ENCODE data around the gene AGRP.
A peak's percentile ranks its signal among the peaks of the same experiment; 100 is the strongest.

AGRP gene

DNA sequence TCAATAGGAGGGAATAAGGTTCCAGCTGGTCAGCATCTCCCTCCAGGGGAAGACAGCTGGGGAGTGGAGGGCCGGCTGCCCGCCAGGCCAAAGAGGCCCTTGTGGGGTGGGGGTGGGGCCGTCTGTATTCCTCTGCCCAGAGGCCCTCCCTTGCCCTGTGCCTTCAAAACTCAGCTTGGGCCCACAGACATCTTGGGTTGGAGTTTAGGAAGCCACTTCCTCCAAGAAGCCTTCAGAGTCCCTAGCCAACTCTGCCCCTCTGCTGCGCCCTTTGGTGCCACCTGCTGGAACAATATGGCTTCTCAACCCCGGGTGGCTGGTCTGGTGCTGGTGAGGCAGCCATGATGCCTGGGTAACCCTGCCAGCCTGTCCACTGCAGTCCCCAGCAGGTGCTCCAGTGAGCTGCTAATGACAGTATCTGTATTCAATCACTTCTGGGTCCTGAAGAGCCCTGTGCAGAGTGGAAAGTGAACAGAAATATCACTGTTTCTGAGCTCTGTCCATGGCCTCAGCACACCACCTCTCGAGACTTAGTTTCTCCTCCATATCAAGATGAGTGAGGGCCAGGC lies 35.8 kb downstream of the AGRP start:
- H3K4me3 ChIP-seq: no peak overlapping the region
- H3K36me3 ChIP-seq: peaks cover 62 to 100% (median 100%) of the 10 kb centered on the region in 11 experiments
- no peak overlapping the region for H3K4me2 ChIP-seq
- no peaks in the 10 kb centered on the region for H3K9me3 ChIP-seq (replicated peaks in 1 of 11)
- peak overlapping the region in 1 of 11 experiments; percentile 34; a peak in 2 of 22 replicates for H3K9ac ChIP-seq
- no peaks in the 10 kb centered on the region for H3K27me3 ChIP-seq
- peaks cover 0 to 41% (median 3%) of the 10 kb centered on the region in 10 experiments; a peak in 6 of 20 replicates for H3K4me1 ChIP-seq
- no peak overlapping the region for H3K27ac ChIP-seq
- H4K20me1 ChIP-seq: peaks cover 87 to 100% (median 100%) of the 10 kb centered on the region in 11 experiments
- no peak for TF ChIP-seq Cebpa-rat (IDR thresholded peaks at IDR 0.05)

DNA sequence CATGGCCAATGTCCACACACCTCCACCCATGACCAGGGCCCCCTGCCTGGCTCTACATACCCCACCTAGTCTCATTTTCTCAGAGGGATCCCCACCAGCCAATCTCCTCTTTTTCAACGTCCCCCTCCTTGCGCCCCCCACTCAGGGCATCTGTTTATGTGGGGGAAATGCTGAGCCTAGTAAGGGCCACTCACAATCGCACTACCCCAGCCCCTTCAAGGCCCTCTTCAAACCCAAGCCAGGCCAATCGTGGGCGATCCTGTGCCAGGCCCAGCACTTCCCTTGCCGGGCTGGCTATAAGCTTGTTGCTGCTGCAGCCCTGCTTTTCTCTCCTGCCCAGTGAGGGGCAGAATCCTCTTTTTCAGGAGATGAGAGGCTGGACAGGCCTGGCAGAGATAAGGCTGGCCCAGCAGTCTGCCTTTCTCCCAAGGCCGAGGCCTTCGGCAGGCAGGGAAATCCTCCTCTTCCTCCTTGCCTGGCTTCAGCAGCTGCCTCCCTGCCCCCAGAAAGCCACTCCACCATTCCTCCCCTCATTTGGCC lies 36.3 kb downstream of the AGRP start:
- Histone ChIP-seq H3K27ac (no peak overlapping the region), H3K4me3 (no peak overlapping the region), H3K4me2 (no peak overlapping the region), H3K9ac (peak overlapping the region in 2 of 11 experiments; percentile 34 to 38; a peak in 3 of 22 replicates), H3K4me1 (peaks cover 0 to 45% (median 6%) of the 10 kb centered on the region in 10 experiments; a peak in 9 of 20 replicates), H3K36me3 (peaks cover 62 to 100% (median 100%) of the 10 kb centered on the region in 11 experiments), H3K27me3 (no peaks in the 10 kb centered on the region), H3K9me3 (replicated peaks in 1 of 11) (no peaks in the 10 kb centered on the region), H4K20me1 (peaks cover 87 to 100% (median 100%) of the 10 kb centered on the region in 11 experiments)
- no peak for TF ChIP-seq Cebpa-rat (IDR thresholded peaks at IDR 0.05)

DNA sequence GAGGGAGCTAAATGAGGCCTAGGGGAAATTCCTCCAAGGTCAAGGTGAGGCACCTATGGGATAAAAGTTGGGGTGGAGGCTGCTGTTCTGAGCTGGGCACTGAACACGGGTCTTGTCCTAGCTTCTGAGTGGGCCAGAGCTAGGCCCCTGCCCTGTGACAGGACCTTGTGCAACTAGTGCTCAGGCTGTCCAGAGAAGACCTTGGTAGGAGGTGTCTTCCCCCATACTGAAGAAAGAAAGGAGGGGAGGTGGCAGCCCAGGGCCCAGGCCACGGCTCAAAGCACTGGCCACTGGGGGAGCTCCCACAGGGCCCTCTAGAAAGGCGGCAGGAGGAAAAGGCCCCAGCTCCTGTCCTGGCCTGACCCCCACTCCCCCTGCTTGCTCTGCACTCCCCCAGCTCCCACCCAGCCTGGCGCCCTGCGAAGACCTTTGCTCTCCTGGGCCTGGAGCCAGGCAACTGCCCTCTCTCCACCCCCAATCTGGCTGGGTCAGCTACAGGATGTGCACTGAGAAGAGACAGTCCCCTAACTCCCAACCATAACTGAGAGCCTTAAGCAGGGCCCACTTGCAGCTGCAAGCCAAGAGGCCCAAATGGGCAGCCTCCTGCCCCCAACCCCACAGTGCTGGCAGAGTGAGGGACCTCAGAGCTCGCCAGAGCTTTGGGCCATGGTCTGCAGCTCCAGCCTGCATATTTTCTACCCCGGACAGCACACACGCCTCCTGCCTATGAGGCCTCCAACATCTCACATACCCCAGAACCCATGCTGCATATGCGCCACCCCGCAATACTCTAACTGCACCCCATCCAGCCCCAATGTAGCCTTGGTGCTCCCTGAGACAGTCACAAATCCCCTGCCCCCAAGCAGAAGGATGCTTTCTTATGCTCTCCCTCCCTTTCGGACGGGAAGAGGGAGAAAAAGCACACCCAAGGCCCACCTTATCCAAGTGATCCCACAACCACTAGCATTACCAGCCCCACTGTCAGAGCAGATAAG lies 37.1 kb downstream of the AGRP start:
- no peak for TF ChIP-seq Cebpa-rat (IDR thresholded peaks at IDR 0.05)
- H3K4me1 ChIP-seq: peaks cover 1 to 46% (median 12%) of the 10 kb centered on the region in 10 experiments; a peak in 15 of 20 replicates
- no peak overlapping the region for H3K4me3 ChIP-seq
- H3K9ac ChIP-seq: peak overlapping the region in 2 of 11 experiments; percentile 34 to 38; a peak in 2 of 22 replicates
- H3K27ac ChIP-seq: no peak overlapping the region
- no peak overlapping the region for H3K4me2 ChIP-seq
- no peaks in the 10 kb centered on the region for H3K27me3 ChIP-seq
- H3K36me3 ChIP-seq: peaks cover 62 to 100% (median 100%) of the 10 kb centered on the region in 11 experiments
- peaks cover 87 to 100% (median 100%) of the 10 kb centered on the region in 11 experiments for H4K20me1 ChIP-seq
- H3K9me3 ChIP-seq (replicated peaks in 1 of 11): no peaks in the 10 kb centered on the region

DNA sequence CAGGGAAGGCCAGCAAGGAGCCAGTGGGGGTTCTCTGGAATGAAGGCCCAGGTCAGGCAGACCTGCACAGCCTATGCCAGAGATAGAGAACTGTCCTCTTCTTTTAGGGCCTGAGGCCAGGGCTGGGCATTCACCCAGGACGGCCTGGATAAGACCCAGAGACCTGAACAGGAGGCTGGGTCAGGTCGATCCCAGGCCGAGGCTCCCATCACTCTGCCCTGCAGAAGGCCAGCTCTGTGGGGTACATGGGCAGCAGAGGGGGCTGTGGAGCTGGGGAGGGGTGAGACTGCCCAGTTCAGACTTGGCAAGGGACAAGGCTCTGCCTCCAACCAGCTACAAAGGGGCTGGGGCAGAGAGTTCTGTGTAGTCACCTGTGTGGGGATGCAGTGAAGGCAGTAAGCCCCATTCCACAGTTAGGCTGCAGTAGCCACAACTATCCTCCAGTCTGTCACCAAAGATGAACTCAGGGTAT lies 37.9 kb downstream of the AGRP start:
- Histone ChIP-seq H3K9ac (peak overlapping the region in 2 of 11 experiments; percentile 0 to 8; a peak in 2 of 22 replicates), H3K27ac (no peak overlapping the region), H3K4me1 (peaks cover 6 to 51% (median 15%) of the 10 kb centered on the region in 10 experiments; a peak in 15 of 20 replicates), H4K20me1 (peaks cover 89 to 100% (median 100%) of the 10 kb centered on the region in 11 experiments), H3K4me2 (no peak overlapping the region), H3K36me3 (peaks cover 55 to 100% (median 100%) of the 10 kb centered on the region in 11 experiments), H3K4me3 (no peak overlapping the region), H3K27me3 (no peaks in the 10 kb centered on the region), H3K9me3 (replicated peaks in 1 of 11) (no peaks in the 10 kb centered on the region)
- TF ChIP-seq Cebpa-rat (IDR thresholded peaks at IDR 0.05): no peak

DNA sequence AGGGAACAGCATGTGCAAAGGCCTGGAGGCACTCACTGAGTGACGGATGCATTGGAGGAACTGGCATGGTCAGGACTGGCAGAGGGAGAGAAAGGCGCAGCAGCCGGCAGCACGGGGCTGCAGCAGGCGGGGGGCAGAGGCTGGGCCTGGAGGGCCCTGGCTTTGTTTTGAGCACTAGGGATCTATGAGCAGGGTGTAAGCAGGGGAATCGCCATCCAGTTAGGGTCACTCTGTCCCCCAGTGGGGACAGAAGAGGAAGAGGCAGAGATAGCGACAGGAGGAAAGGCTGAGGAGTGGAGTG lies 38.3 kb downstream of the AGRP start:
- peaks cover 6 to 51% (median 15%) of the 10 kb centered on the region in 10 experiments; a peak in 15 of 20 replicates for H3K4me1 ChIP-seq
- no peak for TF ChIP-seq Cebpa-rat (IDR thresholded peaks at IDR 0.05)
- H3K4me2 ChIP-seq: no peak overlapping the region
- peaks cover 56 to 100% (median 100%) of the 10 kb centered on the region in 11 experiments for H3K36me3 ChIP-seq
- H3K9ac ChIP-seq: peak overlapping the region in 2 of 11 experiments; percentile 0 to 8; a peak in 2 of 22 replicates
- no peak overlapping the region for H3K27ac ChIP-seq
- H3K9me3 ChIP-seq (replicated peaks in 1 of 11): no peaks in the 10 kb centered on the region
- no peaks in the 10 kb centered on the region for H3K27me3 ChIP-seq
- H4K20me1 ChIP-seq: peaks cover 93 to 100% (median 100%) of the 10 kb centered on the region in 11 experiments
- no peak overlapping the region for H3K4me3 ChIP-seq

DNA sequence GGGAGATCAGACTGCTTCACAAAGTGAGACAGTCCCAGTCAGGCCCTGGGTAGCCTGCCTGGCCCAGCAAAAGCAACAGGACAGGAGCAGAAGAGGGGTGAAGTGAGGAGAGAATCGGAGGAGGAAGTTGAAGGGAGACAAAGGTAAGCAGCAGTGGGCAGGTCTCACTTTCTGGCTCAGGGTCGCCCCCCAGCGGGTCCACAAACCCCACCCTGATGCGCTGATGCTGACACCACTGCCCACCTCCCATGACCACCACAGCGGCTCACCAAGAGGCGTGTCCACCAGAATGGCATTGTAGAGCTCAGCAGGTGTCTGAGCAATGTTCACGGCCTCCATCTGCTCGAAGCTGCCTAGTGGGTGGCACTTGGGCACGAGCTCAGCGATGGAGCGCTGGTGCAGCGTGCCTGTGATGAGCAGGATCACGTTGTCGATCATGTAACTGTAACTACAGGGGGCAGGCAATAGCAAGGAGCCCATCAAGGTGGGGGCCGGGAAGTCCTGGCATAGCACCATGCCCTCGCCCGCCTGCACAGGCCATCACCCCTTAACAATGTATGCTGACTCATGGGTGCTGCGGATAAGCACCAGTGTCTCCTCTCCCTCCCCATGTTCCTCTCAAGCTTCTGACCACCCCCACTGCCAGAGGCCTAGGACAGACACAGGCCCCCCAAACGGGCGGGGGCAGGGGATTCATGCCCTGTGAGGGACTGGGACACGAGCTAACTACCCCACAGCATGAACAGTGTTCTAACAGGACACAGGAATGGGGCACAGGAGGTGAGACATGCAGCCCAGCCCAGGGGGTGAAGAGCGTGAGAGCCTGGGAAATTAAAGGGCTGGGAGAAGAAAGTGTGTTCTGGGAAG lies 38.9 kb downstream of the AGRP start:
- Histone ChIP-seq H4K20me1 (peaks cover 93 to 100% (median 100%) of the 10 kb centered on the region in 11 experiments), H3K9me3 (replicated peaks in 1 of 11) (no peaks in the 10 kb centered on the region), H3K4me1 (peaks cover 1 to 50% (median 15%) of the 10 kb centered on the region in 10 experiments; a peak in 13 of 20 replicates), H3K4me2 (no peak overlapping the region), H3K27me3 (no peaks in the 10 kb centered on the region), H3K36me3 (peaks cover 62 to 100% (median 100%) of the 10 kb centered on the region in 11 experiments), H3K9ac (peak overlapping the region in 2 of 11 experiments; percentile 0 to 1; a peak in 3 of 22 replicates), H3K4me3 (no peak overlapping the region), H3K27ac (no peak overlapping the region)
- no peak for TF ChIP-seq Cebpa-rat (IDR thresholded peaks at IDR 0.05)

DNA sequence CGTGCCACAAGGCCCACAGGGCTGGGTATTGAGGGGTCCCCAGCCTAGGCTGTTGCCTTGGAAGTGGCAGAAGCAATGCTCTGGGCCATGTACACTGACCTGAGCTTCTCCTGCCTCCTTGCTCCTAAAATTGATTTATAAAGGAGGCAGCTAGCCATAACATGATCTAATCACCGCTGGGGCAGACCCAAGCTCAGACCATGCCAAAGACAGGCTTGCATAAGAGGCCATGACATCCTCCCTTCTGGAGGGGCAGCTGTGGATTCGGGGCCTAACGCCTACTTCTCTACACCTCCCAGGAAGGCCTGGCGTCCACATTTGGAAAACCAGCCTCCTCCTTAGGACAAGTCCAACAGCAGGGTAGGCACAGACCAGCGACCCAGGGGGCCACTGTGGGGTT lies 40.1 kb downstream of the AGRP start:
- Histone ChIP-seq H3K36me3 (peaks cover 63 to 100% (median 100%) of the 10 kb centered on the region in 11 experiments), H3K9ac (peak overlapping the region in 3 of 11 experiments; percentile 1 to 51 (median 6); a peak in 2 of 22 replicates), H3K4me1 (peaks cover 8 to 46% (median 15%) of the 10 kb centered on the region in 10 experiments; a peak in 16 of 20 replicates), H3K4me3 (no peak overlapping the region), H3K27ac (no peak overlapping the region), H3K4me2 (no peak overlapping the region), H3K9me3 (replicated peaks in 1 of 11) (no peaks in the 10 kb centered on the region), H4K20me1 (peaks cover 81 to 100% (median 100%) of the 10 kb centered on the region in 11 experiments), H3K27me3 (no peaks in the 10 kb centered on the region)
- no peak for TF ChIP-seq Cebpa-rat (IDR thresholded peaks at IDR 0.05)
